GM18499 (cell line): ENCODE results near the gene MATN1.

Experiments used
- ATAC-seq: cut with Tn5 transposase; IDR thresholded peaks from one replicate; pipeline ENCODE4 v1.9.1; 2021; ENCODE audit warnings: moderate number of reproducible peaks; ENCODE audit not compliant: insufficient read depth, unreplicated experiment

MATN1 gene

GRCh38 chr1:30686236-30686935, 37.0 kb downstream of the MATN1 start:
- ATAC-seq: no peak

GRCh38 chr1:30685796-30686165, 37.6 kb downstream of the MATN1 start:
- no peak for ATAC-seq

DNA sequence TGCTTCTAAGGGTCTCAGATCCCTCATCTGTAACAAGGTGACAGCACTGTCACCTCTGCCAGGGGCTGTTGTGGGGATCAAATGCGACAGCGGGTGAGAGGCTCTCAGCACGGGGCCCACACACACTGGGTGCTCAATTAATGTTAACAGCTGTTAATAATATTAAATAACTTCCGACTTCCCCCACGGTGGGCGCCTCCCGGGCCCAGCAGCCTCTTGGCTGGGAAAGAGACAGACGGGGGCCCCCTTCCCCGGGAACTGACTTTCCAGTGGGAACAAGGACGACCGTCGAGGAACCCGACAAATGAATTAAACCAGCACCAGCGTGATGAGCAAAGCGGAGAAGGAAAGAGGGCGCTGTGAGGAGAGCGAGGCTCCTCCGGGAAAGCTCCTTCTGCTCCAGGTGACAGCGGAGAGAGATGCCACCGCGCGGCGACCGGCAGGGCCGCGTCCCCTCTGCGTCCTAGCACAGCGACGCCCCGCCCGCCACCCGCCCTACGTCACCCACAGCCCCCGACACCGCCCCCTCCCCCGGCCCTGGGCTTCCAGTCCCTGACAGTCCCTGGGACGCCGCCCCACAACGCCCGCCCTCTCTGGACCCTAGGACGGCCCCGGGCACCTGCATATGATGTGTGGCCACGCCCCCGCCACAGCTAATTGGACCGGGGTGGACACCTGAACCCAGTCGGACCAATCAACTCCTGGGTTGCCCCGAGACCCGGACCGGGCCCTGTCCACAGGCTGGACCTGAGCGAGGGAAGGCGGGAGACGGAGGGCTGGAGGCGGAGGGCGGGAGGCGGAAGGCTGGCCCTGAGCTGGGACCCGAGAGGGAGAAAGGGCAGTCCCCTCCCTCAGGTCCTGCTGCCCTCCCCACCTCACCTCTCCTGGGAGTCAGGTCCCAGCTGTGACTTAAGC, 38.2 kb downstream of the MATN1 start:
- ATAC-seq: no peak

DNA sequence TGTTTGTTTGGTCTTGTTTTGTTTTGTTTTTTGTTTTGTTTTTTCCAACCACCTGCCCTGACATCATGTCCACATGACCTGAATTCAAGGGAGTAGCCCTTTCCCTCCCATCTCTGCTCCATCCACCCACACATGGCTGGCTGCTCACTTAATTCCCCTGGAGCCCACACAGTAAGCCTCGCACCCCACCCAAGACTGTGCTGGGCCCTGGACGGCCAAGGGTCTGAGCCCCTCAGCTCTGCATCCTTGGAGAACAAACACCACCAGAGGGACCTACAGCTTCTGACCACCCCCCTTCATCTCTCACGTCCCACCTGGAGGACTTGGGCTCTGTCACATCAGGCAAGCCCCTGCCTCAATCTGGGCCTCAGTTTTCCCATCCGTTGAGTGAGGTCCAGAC, 39.1 kb downstream of the MATN1 start:
- ATAC-seq: no peak

- no peak for ATAC-seq
Observed at GRCh38 chr1:30683699-30684098, 39.7 kb downstream of the MATN1 start.

DNA sequence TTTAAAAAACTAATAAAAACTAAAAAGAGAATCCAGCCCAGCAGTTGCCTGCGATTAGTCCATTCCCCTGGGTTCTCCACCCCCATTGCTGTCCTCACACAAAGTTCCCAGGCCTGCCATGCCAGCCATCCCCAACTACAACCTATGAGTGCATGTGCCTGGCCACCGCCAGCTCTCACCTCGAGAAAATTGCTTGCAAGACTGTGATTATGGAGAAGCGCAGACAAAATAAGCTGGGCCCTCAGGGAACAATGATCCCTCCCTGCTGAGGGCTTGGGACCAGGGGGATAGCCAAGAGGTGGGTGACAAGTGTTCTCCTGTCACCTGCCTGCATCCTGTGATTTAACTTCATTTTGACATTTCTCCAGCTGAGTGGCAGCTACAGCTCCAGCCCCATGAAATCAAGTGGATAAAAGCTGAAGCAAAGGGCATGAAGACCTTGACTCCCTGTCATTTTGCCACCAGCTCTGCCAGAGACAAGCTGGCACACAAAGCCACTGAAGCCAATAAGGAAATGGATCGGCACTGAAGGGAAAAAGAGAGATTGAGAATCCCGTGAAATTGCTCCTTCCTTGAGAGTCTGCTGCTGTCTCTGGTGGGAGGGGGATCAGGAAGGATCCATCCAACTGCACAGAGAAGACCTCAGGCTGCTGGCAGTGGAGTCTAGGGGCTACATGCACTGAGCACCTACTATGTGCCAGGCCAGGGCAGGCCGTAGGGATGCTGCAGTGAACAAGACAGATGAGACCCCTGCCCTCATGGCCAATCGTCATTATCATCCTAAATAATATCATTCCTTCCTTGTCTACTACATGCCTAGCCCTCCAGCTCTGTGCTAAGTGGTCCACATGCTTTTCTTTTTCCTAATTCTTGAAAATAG, 40.7 kb downstream of the MATN1 start:
- ATAC-seq: no peak

GRCh38 chr1:30681782-30682181, 41.6 kb downstream of the MATN1 start:
- no peak for ATAC-seq

GRCh38 chr1:30680879-30681278, 42.5 kb downstream of the MATN1 start:
- ATAC-seq: no peak

- ATAC-seq: no peak
Observed at GRCh38 chr1:30680429-30680828, 43.0 kb downstream of the MATN1 start.

DNA sequence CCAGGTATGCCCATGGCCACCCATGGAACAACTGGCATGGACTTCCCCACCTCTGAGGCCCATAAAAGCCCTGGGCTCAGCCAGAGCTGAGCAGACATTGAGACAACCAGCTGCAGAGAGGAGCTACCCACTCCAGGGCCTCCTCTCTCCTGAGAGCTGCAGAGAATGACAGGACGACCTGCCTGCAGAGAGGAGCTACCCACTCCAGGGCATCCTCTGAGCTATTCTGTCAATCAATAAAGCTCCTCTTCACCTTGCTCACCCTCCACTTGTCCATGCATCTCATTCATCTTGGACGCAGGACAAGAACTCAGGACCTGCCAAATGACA, 43.4 kb downstream of the MATN1 start:
- no peak for ATAC-seq

DNA sequence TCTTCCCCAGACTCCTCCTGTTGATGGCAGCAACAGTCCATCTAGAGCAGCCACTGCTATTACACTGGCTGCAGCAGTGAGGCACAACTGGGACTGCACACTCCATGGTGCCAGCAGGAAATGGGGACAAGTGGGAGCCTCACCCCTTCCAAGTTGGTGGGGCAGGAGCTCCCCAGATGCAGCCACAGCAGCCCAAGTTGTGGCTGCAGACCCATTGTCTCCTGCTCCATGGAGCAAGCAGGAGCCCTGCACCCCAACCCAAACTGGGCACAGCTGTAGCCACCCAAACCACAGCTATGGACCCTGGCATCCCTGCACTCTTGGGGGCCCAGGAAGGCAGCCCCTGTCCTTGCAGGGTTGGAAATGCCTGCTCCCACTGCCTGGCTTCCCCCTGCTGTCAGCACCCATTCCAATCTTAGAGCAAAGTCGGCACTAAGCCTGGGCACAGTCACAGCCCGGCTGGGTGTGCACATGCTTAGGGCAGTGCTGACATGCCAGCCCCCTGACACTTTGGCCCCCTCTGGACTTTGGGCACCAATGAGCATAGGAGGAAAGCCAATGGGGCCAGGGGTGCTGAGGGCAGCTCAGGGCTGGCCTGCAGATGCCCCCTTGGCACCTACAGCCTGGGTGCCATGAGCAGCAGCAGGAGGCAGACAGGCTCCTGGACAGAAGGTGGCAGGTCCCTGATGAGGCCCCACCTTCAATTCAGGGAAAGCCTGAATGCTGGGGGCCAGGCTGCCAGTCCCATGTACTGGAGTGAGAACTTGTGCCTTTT, 44.0 kb downstream of the MATN1 start:
- no peak for ATAC-seq

DNA sequence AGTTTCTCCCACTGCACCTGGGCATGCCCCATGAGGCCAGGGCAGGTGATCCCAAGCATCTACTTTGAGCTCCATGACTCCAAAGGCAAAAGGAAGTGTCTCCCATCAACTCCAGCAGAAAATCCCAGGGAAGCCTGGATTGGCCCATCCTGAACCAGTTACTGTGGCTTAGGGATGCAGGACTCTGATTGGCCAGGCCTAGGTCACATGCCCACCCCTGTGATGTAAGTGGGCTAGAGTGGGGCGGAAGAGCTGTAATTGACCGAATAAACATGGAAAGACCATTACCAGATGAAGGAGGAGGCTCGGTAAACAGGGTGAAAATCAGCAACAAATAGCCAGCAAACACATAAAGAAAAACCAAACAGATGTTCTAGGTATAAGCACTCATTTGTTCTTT, 45.2 kb downstream of the MATN1 start:
- no peak for ATAC-seq

GRCh38 chr1:30677471-30677870, 45.9 kb downstream of the MATN1 start:
- ATAC-seq: no peak

DNA sequence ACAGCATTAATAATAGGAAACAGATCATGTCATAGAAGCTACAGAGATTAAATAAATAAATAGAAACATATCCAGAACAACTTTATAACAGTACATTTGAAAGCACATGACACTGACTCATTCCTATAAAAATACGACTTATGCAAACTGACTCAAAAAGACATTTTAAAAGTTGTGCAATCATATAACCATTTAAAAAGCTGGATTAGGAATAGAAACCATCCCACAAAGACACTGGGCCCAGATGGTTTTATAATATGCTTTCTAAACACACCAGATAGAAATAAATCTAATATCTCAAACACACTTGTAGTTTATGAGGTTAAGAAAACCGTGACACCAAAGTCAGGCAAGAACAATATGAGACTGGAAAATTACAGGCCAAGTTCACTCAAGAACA, 47.6 kb downstream of the MATN1 start:
- ATAC-seq: no peak

- ATAC-seq: no peak
Observed at GRCh38 chr1:30675289-30675688, 48.1 kb downstream of the MATN1 start.

DNA sequence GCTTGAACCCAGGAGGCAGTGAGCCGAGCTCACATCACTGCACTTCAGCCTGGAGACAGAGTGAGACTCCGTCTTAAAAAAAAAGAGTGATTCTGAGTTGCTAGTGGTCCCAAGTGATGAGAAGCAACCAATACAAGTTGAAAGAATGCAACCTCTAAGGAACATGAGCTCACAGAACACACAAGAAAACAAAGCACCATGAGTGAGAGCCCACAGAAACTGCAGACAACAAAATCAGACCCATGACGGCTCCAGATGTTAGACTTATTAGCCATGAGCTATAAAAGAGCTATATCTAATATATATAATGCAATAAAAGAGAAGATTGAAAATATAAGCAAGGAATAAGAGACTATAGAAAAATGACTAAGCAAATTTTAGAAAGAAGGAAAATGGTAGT, 50.0 kb downstream of the MATN1 start:
- ATAC-seq: no peak

DNA sequence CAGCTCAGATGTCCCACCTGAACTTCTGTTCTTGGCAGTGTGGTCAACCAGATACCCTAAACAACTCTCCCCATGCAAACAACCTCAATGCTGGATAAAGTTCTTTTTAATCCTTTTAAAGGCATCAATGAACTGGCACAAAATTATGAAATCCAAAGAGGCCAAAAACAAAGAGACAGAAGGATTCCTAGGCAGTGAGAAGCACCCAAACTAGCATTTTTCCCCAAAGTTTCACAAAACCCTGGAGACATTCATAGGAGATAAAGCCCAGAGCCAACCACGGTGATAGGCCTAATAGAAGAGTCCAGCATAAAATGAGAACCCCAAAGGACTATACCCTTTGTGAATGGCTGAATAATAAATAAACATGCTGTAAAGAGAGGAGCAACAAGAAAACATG, 50.7 kb downstream of the MATN1 start:
- ATAC-seq: no peak

GRCh38 chr1:30670240-30671060, 52.9 kb downstream of the MATN1 start:
- no peak for ATAC-seq

DNA sequence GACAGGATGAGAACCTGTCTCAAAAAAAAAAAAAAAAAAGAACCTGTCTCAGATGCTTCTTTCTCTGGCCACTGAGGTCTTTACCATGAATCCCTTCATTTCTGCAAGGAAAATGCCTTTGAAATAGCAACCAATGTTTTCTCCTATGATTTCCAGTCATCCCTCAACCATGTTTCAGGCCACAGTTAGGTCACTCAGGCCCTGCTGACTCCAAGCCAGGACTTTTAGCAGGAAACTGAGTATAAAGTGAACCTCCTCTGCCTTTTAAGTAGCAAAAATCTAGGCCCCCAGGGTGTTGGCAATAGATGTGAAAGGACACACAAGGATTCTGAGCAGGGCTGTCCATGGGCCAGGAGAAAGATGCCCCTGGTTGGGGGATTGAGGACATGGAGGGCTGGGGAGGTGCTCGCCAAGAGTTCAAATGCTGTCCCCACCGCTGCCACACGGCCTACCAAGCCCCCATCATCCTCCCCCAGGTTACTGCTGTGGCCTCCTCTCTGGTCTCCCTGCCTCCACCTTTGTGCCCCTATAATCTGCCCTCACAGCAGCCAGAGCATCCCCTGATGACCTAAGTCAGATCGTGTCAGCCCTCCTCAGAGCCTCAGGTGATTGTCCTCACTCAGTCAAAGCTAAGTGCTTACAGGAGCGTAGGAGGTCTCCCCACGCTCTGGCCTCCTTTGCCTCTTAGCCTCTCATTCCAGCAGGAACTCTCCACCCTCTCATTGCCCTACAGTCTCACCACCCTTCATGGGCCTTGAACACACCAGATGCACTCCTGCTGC, 54.6 kb downstream of the MATN1 start:
- ATAC-seq: no peak
